AG09319 (cell line): ENCODE data around the gene DPY19L3.

Source experiments
- DNase-seq: peaks from one replicate; pipeline ENCODE4 v3.0.0-alpha.2; 2010; ENCODE audit warnings: low read depth; ENCODE audit errors: extremely low read depth
- TF ChIP-seq, protein P1 (sequence below): IDR thresholded peaks from 2 replicates; pipeline ENCODE4 v1.5.1; 2011; ENCODE audit warnings: low read depth, mild to moderate bottlenecking, inconsistent platforms, low read length, moderate library complexity

Gene DPY19L3

GRCh38 chr19:32407004-32407992 lies 1.7 kb downstream of the DPY19L3 start:
- TF ChIP-seq, protein P1, sequence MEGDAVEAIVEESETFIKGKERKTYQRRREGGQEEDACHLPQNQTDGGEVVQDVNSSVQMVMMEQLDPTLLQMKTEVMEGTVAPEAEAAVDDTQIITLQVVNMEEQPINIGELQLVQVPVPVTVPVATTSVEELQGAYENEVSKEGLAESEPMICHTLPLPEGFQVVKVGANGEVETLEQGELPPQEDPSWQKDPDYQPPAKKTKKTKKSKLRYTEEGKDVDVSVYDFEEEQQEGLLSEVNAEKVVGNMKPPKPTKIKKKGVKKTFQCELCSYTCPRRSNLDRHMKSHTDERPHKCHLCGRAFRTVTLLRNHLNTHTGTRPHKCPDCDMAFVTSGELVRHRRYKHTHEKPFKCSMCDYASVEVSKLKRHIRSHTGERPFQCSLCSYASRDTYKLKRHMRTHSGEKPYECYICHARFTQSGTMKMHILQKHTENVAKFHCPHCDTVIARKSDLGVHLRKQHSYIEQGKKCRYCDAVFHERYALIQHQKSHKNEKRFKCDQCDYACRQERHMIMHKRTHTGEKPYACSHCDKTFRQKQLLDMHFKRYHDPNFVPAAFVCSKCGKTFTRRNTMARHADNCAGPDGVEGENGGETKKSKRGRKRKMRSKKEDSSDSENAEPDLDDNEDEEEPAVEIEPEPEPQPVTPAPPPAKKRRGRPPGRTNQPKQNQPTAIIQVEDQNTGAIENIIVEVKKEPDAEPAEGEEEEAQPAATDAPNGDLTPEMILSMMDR, result no peak
- peak; percentile 3 for DNase-seq

DNA sequence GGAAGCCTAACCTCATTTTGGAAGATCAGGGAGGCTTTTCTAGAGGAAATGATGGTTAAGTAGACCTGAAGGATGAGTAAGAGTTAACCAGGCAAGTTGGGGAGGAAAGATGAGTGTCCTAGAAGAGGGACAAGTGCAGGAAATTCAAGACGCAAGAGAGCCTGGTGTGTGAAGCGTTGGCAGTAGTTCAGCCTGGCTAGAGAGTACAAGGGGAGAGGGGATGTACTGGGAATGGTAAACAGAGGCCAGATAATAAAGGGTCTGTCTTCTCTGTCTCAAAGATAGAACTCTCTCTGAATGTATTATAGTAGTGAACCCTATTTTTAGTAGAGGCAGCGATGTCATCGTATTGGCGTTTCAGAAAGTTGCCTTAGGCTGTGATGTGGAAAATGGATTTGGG lies 9.7 kb downstream of the DPY19L3 start:
- DNase-seq, result no peak
- TF ChIP-seq, protein P1, result no peak

DNA sequence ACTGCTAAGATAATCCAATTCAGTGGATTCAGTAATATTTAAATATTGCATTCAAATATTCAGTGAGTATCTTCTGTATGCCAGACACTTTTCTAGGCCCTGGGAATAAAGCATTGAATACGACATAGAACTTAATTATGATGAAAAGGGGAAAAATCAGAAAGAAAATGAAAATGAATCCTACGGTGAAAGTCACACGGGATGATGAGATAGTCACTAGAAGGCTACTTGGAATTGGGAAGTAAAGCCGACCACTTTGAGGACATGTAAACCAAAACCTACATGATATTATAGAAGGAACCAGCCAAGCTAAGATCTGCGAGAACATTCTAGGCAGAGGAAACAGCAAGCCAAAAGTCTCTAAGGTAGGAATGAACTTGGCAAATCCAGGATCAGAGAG lies 10.1 kb downstream of the DPY19L3 start:
- TF ChIP-seq, protein P1, result no peak
- no peak for DNase-seq

GRCh38 chr19:32416749-32417456 lies 11.3 kb downstream of the DPY19L3 start:
- peak; percentile 3 for DNase-seq
- TF ChIP-seq, protein P1, result no peak

GRCh38 chr19:32418155-32418554 lies 12.6 kb downstream of the DPY19L3 start:
- DNase-seq, result no peak
- TF ChIP-seq, protein P1, result no peak

DNA sequence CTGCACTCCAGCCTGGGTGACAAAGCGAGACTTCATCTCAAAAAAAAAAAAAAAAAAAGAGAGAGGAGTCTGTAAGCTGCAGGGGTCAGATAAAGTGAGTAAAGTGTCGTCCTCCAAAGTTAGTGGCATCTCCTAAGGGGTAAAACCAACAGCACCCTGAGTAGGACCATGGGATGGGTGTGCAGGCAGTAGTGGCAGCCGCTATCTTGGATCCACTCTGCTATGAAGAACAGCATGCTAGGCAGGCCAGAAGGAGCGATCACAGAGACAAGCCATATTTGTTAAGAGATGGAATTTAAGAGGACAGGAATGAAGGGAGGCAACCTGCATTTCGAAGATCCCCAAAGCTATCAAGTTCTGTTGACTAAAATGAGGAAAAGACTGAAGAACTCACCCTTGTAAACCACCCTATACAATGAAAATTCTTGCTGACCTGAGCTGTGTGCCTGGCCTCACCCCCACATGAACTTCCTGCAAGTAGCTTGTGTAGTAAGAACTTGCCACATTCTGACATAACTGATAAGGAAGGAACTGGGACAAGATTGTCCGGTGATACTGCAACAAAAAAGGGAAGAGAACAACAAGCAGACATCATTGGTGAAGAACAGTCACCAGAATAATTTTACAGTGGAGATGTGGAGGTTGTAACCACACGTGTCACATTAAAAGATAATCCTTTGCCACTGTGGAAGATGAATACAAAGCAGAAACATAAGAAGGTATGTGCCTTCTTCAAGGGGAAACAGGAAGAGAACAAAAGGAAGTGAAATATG lies 16.2 kb downstream of the DPY19L3 start:
- DNase-seq, result no peak

More for the DNA sequence above, 16.2 kb downstream of the DPY19L3 start:
- TF ChIP-seq, protein P1, result no peak
